T-helper 2 cell (primary cell): ENCODE results near the gene CCDC102A.
"Not testable (repeated sequence)": the region's sequence is repeated elsewhere in the genome, so short reads cannot be mapped to it uniquely, and the experiment has no call there.

Experiments
- DNase-seq, 5 experiments: peaks; one replicate each; pipeline versions ENCODE4 v3.0.0 to v3.0.0-alpha.2; 2012 to 2022

The CCDC102A gene

GRCh38 chr16:57564571-57565270 lies 28.4 kb upstream of the CCDC102A start:
- no peak for DNase-seq

GRCh38 chr16:57563761-57564160 lies 27.4 kb upstream of the CCDC102A start:
- no peak for DNase-seq

GRCh38 chr16:57563487-57563750 lies 27.0 kb upstream of the CCDC102A start:
- no peak for DNase-seq

- DNase-seq: no peak
These were observed 26.5 kb upstream of the CCDC102A start for GRCh38 chr16:57562669-57563486.

GRCh38 chr16:57562066-57562465 lies 25.7 kb upstream of the CCDC102A start:
- DNase-seq: no peak

GRCh38 chr16:57559072-57559790 lies 22.9 kb upstream of the CCDC102A start:
- no peak for DNase-seq

- DNase-seq: peak in 1 of 5 experiments; percentile 42
These were observed 20.7 kb upstream of the CCDC102A start for GRCh38 chr16:57556941-57557541.

- DNase-seq: no peak
These were observed 19.5 kb upstream of the CCDC102A start for GRCh38 chr16:57555831-57556230.

GRCh38 chr16:57551057-57551456 lies 14.7 kb upstream of the CCDC102A start:
- no peak for DNase-seq

GRCh38 chr16:57549730-57550129 lies 13.4 kb upstream of the CCDC102A start:
- no peak for DNase-seq

- peak in 1 of 5 experiments; percentile 39 for DNase-seq
These were observed 12.0 kb upstream of the CCDC102A start for GRCh38 chr16:57548408-57548807.

- DNase-seq: not testable (repeated sequence)
These were observed 11.2 kb upstream of the CCDC102A start for GRCh38 chr16:57547524-57547923.

GRCh38 chr16:57544124-57544653 lies 7.8 kb upstream of the CCDC102A start:
- peak in 1 of 5 experiments; percentile 43 for DNase-seq

- no peak for DNase-seq
These were observed 5.5 kb upstream of the CCDC102A start for GRCh38 chr16:57541754-57542435.

- no peak for DNase-seq
These were observed 4.8 kb upstream of the CCDC102A start for GRCh38 chr16:57540906-57541753.

GRCh38 chr16:57540387-57540786 lies 4.0 kb upstream of the CCDC102A start:
- no peak for DNase-seq

GRCh38 chr16:57539072-57539796 lies 2.9 kb upstream of the CCDC102A start:
- peak in 1 of 5 experiments; percentile 68 for DNase-seq

GRCh38 chr16:57538235-57538721 lies 1.9 kb upstream of the CCDC102A start:
- DNase-seq: peak in 1 of 5 experiments; percentile 66

GRCh38 chr16:57537581-57538234 lies 1.3 kb upstream of the CCDC102A start:
- DNase-seq: peak in 1 of 5 experiments; percentile 53

GRCh38 chr16:57537194-57537505 lies 779 bp upstream of the CCDC102A start:
- DNase-seq: peak in 1 of 5 experiments; percentile 71
